NCI-H146 (cell line): ENCODE results near the gene LRMDA.
A peak's percentile ranks its signal among the peaks of the same experiment; 100 is the strongest.

Experiments
- DNase-seq: peaks from one replicate; lab custom pipeline; 2025; lab: John Stamatoyannopoulos, UW

The LRMDA gene

DNA sequence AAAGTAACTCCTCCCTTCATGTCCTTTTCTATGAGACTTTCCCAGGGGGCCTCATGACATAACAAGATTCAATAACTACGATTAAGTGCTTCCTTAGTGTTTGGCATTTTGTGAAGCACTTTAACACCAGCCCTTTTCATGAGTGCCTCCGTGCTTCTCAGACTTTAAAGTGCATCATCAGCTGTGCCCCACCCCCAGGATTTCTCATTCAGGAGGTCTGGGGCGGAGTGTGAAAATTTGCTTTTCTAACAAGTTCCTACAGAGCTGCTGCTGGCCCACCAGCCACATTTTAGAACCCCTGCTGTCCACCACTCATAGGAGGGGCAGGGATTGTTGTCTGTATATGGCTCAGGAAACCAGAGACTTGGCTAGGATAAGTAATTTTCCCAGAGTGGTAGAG lies 445.3 kb downstream of the LRMDA start:
- no peak for DNase-seq

DNA sequence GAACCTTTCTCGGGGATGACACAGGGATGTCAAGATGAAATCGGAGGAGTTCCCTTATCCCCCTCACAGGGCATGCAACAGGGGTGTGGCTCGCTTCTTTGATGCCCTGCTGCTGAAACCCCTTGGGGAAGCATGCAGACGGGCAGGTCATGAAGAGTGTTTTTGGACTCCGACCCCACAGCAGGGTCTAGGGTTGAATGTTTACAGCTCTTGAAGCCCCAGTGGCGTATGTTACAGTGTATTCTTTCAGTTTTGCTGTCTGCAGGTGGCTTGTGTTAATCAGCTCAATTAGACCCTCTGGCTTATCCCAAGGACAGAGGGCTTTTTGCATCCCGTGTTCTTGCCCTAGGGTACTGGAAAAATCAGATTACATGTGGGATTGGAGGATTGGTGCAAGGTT lies 446.5 kb downstream of the LRMDA start:
- DNase-seq, result peak; percentile 35

- peak; percentile 15 for DNase-seq
Measured at GRCh38 chr10:75878586-75878985, 447.2 kb downstream of the LRMDA start.

DNA sequence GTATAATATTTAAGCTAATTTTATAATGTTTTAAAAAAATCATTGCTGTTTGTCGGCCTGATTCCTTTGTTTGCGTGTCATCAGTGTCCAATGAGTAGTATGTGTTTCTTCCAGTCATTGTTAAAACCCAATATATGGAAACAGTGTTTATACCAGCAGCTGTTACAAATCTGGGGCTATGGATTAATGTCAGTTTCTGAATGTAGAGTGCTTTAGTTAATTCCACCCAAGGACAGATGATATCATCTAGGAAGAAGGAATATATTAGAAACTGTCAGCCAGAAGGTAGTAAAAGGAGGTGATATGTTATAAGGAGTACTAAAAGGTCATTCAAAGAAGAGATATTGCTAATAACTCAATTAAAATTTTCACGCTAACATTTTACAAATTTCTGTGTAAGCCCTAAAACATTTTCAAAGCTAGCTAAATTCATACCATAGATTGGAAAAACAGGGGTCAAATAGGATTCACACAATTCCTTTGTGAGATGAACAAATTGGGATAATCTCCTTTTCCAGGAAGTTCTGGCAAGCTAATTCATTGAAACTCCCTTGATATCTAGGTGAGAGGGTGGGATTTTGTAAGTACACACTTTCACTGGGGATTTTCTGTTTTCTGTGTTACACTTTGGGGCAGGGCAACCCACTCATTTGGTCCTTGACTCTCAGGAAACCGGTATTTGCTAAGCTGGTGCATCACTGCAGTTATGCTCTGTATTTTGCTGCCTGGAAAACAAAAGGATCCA lies 448.8 kb downstream of the LRMDA start:
- no peak for DNase-seq

DNA sequence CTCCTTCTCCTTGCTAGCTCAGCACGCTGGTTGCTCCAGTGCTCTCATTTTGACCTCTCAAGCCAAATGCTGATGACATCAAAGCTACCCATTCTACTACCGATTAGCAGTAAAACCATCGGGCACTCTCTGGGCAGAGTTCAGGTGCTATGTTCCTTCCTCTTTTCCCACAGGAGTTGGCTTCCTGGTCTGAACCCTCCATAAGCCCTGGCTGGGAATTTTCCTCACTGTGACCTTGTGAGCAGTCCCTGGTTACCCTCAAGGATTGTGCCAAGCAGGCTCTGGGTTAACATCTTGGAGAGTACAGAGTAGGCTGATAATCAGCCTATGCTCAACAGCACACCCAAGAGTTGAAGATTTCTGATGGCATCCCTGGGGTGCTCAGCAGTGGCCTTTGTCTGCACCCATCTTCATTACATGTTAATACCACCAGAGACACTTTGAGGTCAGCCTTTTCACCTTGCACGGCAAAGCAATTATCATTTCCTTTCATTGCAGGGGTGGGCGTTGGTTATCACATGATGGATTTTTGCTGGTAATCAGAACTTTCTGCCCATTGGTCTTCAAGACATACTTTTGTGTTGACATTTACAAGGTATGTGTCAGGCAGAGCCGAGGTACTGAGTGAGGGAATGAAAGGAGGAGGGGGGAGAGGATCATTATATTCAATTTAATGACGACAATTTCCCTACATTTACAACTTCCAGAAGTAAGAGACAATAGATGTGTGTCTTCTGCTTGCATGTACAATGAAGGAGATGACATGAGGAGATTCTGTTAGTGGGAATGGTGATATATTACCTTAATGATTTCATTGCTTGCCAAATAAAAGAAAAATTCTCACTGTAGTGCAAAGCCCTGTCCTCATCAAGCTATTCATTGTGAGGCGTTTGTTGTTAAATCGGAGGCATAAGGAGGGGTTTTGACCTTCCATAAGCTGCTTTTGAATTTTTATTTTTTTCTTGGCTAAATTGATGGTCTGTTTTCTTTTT lies 452.0 kb downstream of the LRMDA start:
- no peak for DNase-seq

DNA sequence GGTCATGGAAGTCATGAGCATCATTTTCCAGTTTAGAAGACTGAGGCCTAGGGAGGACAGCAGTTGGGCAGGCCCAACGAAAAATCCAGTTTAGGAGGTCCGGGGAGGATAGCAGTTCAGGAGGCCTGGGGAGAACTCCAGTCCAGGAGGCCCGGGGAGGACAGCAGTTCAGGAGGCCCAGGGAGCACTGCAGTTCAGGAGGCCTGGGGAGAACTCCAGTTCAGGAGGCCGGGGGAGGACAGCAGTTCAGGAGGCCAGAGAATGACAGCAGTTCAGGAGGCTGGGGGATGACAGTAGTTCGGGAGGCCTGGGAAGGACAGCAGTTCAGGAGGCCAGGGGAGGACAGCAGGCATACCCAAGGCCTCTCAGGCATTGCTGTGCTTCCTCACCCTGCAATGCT lies 453.4 kb downstream of the LRMDA start:
- DNase-seq, result no peak

DNA sequence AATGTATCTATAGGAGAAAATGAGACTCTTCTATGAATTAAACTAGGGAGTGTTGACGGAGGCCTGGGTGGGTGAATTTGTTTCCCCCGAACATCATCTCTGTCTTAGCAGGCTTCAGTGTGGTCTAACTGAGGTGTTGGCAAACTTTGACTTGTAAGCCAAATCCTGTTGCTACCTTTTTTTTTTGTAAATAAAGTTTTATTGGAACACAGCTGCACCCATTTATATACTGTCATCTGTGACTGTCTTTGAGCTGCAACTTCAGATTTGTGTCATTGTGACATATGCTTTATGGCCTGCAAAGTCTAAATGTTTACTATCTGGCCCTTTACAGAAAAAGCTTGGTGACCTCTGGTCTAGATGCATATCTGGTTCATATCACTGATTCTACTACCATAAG lies 455.9 kb downstream of the LRMDA start:
- no peak for DNase-seq

GRCh38 chr10:75887992-75888680 lies 456.7 kb downstream of the LRMDA start:
- peak; percentile 88 for DNase-seq

DNA sequence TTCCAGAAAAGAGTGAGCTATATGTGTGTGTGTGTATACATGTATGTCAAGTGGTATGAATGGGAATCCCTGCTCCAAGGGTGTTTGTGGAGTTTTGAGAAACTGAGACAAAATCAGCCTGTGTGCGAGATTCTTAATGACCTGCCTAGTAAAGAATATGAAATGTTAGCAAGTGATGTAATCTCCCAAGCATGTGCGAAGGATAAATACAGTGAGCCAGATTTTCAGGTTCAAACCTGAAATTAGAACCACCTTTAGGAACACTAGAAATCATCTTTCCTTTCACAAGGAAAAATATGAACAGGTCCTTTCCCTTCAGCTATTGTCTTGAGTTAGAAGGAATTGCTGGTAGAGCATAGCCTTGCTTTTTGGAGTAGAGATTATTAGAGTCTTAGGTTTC lies 457.6 kb downstream of the LRMDA start:
- DNase-seq, result no peak

DNA sequence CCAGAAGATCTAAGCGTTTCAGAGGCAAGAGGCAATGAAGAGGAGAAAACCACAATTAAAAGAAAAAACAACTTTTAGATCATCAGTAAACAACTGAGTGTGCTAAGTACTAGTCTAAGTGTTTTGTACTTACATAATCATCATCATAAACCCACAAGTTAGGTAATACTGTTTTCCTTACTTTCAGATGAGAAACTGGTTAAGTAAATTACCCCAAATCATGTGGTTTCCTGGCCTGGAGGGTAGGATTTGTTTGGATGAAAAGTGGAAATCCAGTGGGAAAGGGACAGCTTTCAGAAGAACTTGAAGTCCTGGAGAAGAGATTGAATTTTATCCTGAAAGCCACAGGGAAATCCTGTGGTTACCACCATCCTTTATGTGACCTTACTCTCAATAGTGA lies 463.3 kb downstream of the LRMDA start:
- DNase-seq, result no peak

DNA sequence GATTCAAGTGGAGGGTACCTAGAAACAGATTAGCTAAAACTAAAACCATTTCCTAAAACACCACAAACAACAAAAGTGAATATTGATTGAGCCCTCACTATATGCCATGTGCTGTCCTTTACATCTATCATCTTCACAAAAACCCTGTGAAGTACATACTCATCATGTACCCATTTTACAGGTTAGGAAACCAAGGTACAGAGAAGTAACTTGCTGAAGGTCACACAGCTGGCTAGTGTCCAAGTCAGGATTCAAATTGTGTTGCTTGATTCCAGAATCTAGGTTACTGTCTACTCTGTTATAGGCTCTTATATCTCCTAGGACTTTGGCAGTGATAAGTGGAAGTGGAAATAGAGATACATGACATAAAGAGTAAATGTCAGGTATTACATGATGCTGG lies 463.8 kb downstream of the LRMDA start:
- no peak for DNase-seq

DNA sequence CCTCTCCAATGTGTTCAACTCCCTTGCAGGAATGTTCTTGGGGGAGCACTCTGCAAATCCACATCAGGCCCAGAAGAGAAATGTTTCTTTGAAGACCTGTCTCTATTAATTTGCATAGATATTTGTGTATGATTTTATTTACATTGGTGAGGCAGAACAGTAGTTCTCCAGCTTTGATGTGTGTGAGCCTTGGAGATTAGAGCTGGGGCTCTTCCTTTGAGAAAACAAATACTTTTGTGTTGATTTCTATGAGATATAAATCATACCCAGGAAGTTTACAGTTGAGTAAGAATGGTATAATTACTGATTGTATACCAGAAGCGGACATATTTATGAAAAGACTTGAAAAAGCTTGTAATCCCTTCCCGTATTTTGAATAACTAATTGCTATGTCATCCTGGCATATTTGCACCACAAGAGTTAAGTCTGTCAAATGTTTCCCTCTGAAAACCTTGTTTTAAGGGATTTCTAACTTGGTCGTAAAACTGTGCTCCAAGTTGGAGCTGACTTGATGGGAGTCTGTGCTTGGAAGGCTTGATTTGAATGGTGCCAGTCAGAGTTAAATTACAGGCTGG lies 468.5 kb downstream of the LRMDA start:
- DNase-seq, result no peak

GRCh38 chr10:75902816-75903215 lies 471.4 kb downstream of the LRMDA start:
- no peak for DNase-seq

GRCh38 chr10:75904499-75905283 lies 473.3 kb downstream of the LRMDA start:
- DNase-seq, result peak; percentile 57

GRCh38 chr10:75905490-75905889 lies 474.1 kb downstream of the LRMDA start:
- no peak for DNase-seq

DNA sequence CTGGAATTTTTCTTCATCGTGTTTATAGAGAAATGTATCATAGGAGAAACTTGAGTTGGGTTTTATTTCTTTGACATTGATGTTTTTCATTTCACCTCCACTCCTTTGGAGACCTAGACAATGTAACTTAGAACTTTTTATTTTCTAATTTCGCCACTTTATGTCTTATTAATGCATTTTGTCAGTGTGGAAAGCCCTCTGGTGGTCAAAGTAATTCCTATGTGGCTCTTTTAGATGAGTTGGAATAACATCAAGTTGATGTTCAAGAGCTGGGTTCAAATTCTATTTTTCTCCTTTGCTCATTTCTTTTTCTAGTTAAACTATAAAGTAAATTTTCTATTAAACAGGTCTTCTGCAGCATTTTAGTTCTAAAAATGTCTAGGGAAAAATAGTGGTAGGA lies 478.6 kb downstream of the LRMDA start:
- peak; percentile 8 for DNase-seq

- DNase-seq, result no peak
Measured at GRCh38 chr10:75911426-75911825, 480.0 kb downstream of the LRMDA start.

- DNase-seq, result no peak
Measured at GRCh38 chr10:75916906-75917305, 485.5 kb downstream of the LRMDA start.

DNA sequence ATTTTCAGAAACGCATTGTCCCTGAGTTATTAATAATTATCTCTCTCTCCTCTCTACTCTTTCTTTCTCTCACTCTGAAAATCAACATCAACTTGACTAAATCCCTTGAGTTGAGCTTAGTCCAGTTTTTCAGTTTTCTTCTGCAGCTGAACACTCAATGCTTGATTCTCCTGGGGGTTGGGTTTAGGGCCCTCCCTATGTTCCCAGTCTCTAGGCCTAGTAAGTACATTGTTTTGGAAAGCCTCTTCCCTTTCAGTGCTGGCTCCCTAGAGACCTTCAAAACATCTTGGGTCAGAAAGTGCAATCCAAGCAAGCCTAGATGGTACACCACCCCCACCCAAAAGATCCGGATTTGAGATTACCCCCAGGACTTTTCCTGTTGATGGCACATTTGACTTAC lies 488.5 kb downstream of the LRMDA start:
- no peak for DNase-seq

DNA sequence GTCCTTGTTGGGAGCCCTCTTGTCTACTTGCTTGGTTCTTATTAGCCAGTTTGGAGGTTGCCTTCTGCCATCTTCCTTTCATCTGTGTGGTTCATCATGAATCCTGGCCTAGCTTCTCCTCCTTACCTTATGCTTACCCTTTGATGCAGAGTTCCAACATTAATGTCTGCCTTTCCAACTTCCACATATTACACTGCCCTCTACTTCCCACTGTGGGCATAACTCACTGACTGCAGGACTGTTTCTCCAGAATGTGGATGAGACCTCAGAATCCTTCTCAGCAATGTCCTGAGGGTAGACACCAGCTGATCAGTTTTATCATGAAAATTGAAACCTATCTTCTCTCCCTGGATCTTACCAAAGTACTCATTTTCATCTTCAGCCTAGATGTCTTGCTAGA lies 491.0 kb downstream of the LRMDA start:
- DNase-seq, result peak; percentile 28

DNA sequence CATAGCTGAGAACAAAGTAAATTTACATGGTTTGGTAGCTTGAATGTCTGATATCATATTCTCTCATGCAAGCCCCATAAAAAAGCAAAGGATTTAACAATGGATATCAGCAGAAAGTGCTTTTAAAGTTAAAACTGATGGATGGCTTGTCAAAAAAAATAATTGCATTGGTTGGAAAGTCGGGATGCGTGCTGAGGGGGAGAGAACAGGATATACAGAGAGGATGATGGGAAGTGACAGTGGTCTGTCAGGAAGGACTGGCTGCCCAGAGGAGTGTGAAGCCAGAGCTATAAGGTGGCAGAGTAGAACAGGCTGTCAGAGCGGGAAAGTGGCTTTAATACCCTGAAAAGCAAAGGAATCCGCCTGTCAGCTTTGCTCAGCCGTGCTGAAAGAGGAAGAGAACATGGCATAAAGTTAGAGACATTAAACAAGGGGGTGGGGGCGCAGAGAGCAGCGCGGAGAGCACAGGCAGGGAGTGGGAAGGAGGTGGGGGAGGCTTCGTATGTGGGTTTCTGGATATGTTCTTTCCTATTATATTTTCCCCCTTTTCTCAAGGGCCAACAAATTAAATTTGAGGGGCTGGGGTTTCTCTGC lies 493.0 kb downstream of the LRMDA start:
- no peak for DNase-seq
